ENCODE data around the gene PRKAR1B.

Gene PRKAR1B

GRCh38 chr7:584122-584465, 143.0 kb downstream of the PRKAR1B start:
- DNase-seq = peak; percentile 92

GRCh38 chr7:583410-584121, 143.5 kb downstream of the PRKAR1B start:
- DNase-seq = no peak

GRCh38 chr7:582931-583330, 144.2 kb downstream of the PRKAR1B start:
- DNase-seq = no peak

- no peak for DNase-seq
Observed at GRCh38 chr7:582081-582835, 144.8 kb downstream of the PRKAR1B start.

GRCh38 chr7:578386-578785, 148.7 kb downstream of the PRKAR1B start:
- DNase-seq = no peak

- no peak for DNase-seq
Observed at GRCh38 chr7:577741-578370, 149.2 kb downstream of the PRKAR1B start.

- DNase-seq = no peak
Observed at GRCh38 chr7:577278-577665, 149.8 kb downstream of the PRKAR1B start.

GRCh38 chr7:576524-577277, 150.4 kb downstream of the PRKAR1B start:
- no peak for DNase-seq

- no peak for DNase-seq
Observed at GRCh38 chr7:575425-576366, 151.4 kb downstream of the PRKAR1B start.

GRCh38 chr7:574661-575395, 152.3 kb downstream of the PRKAR1B start:
- DNase-seq = no peak

- no peak for DNase-seq
Observed at GRCh38 chr7:573933-574381, 153.1 kb downstream of the PRKAR1B start.

- DNase-seq = no peak
Observed at GRCh38 chr7:573269-573932, 153.7 kb downstream of the PRKAR1B start.

GRCh38 chr7:572416-573268, 154.4 kb downstream of the PRKAR1B start:
- DNase-seq = no peak

GRCh38 chr7:571718-572415, 155.2 kb downstream of the PRKAR1B start:
- no peak for DNase-seq

- DNase-seq = no peak
Observed at GRCh38 chr7:571096-571717, 155.9 kb downstream of the PRKAR1B start.

GRCh38 chr7:570801-571070, 156.3 kb downstream of the PRKAR1B start:
- DNase-seq = no peak

GRCh38 chr7:569996-570800, 156.9 kb downstream of the PRKAR1B start:
- no peak for DNase-seq
